Glutamatergic neuron (in vitro differentiated cells): ENCODE data around the gene ADGRF1. TPM values are rescaled to one million over a fixed set of nuclear protein-coding genes. Genes with fewer than 3 reads are reported as not detected.

ENCODE experiments used
- DNase-seq: peaks from one replicate; pipeline ENCODE4 v3.0.0; 2022
- H3K27ac Mint-ChIP-seq: one replicate; pipeline ENCODE4 v1.8.0; 2020; ENCODE audit warnings: mild to moderate bottlenecking, mixed read lengths, inconsistent platforms; ENCODE audit not compliant: unreplicated experiment
- H3K27me3 Mint-ChIP-seq: one replicate; pipeline ENCODE4 v1.8.0; 2020; ENCODE audit warnings: mild to moderate bottlenecking, moderate library complexity, mixed read lengths, inconsistent platforms; ENCODE audit not compliant: unreplicated experiment
- H3K36me3 Mint-ChIP-seq: one replicate; pipeline ENCODE4 v1.8.0; 2020; ENCODE audit warnings: mild to moderate bottlenecking, mixed read lengths, inconsistent platforms; ENCODE audit not compliant: unreplicated experiment
- H3K4me1 Mint-ChIP-seq: one replicate; pipeline ENCODE4 v1.8.0; 2020; ENCODE audit warnings: mild to moderate bottlenecking, low read depth, mixed read lengths, inconsistent platforms; ENCODE audit not compliant: unreplicated experiment
- H3K4me3 Mint-ChIP-seq: one replicate; pipeline ENCODE4 v1.8.0; 2020; ENCODE audit warnings: mild to moderate bottlenecking, mixed read lengths, inconsistent platforms; ENCODE audit not compliant: unreplicated experiment
- H3K9me3 Mint-ChIP-seq: one replicate; pipeline ENCODE4 v1.8.0; 2020; ENCODE audit warnings: mild to moderate bottlenecking, moderate library complexity, mixed read lengths, inconsistent platforms; ENCODE audit not compliant: unreplicated experiment
- CTCF ChIP-seq: fragments of 200-600 bp; sonication (generic); IDR thresholded peaks from one replicate; pipeline ENCODE4 v1.5.0; 2021; ENCODE audit not compliant: partially characterized antibody, unreplicated experiment
- total RNA-seq: library from RNA; stranded (reverse); fragmentation: NEBNext Ultra II Directional; extraction: Animal tissue kit (Norgen Biotek cat#: 25700); gene quantifications from one replicate; pipeline ENCODE4 v1.2.1, GENCODE V29; 2021; ENCODE audit not compliant: unreplicated experiment

ADGRF1 gene
- total RNA-seq, 1 donor from 2014 or later = not detected

GRCh38 chr6:47070461-47070860, 28.3 kb upstream of the ADGRF1 start:
- H3K27me3 Mint-ChIP-seq = no peaks in the 10 kb centered on the region
- no peaks in the 10 kb centered on the region for H3K36me3 Mint-ChIP-seq
- no peaks in the 10 kb centered on the region for H3K4me1 Mint-ChIP-seq
- H3K9me3 Mint-ChIP-seq = peaks cover 2% of the 10 kb centered on the region
- H3K4me3 Mint-ChIP-seq = no peak overlapping the region
- H3K27ac Mint-ChIP-seq = no peak overlapping the region
- no peak for DNase-seq
- no peak for TF ChIP-seq CTCF

- TF ChIP-seq CTCF = no peak
- H3K4me3 Mint-ChIP-seq = no peak overlapping the region
- no peaks in the 10 kb centered on the region for H3K36me3 Mint-ChIP-seq
- H3K9me3 Mint-ChIP-seq = no peaks in the 10 kb centered on the region
- no peak overlapping the region for H3K27ac Mint-ChIP-seq
- H3K27me3 Mint-ChIP-seq = no peaks in the 10 kb centered on the region
- H3K4me1 Mint-ChIP-seq = no peaks in the 10 kb centered on the region
- DNase-seq = no peak
Observed at GRCh38 chr6:47069156-47069555, 27.0 kb upstream of the ADGRF1 start.

DNA sequence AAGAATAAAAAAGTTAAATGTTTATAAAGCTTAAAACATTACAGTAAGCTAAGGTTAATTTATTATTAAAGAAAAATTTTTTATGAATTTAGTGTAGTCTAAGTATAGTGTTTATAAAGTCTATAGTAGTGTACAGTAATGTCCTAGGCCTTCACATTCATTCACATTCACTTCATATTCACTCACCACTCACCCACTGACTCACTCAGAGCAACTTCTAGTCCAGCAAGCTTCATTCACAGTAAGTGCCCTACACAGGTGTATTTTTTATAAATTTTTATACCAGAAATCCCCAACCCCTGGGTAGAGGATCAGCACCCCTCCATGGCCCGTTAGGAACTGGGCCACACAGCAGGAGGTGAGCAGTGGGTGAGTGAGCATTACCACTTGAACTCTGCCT, 24.3 kb upstream of the ADGRF1 start:
- Mint-ChIP-seq H3K36me3 (no peaks in the 10 kb centered on the region), H3K27ac (no peak overlapping the region), H3K27me3 (peaks cover 2% of the 10 kb centered on the region), H3K4me1 (no peaks in the 10 kb centered on the region), H3K4me3 (no peak overlapping the region), H3K9me3 (no peaks in the 10 kb centered on the region)
- DNase-seq = no peak
- no peak for TF ChIP-seq CTCF

- DNase-seq = no peak
- H3K4me3 Mint-ChIP-seq = no peak overlapping the region
- no peaks in the 10 kb centered on the region for H3K36me3 Mint-ChIP-seq
- no peaks in the 10 kb centered on the region for H3K4me1 Mint-ChIP-seq
- no peak overlapping the region for H3K27ac Mint-ChIP-seq
- no peak for TF ChIP-seq CTCF
- no peaks in the 10 kb centered on the region for H3K9me3 Mint-ChIP-seq
- H3K27me3 Mint-ChIP-seq = peaks cover 2% of the 10 kb centered on the region
Observed at GRCh38 chr6:47064274-47064673, 22.1 kb upstream of the ADGRF1 start.

DNA sequence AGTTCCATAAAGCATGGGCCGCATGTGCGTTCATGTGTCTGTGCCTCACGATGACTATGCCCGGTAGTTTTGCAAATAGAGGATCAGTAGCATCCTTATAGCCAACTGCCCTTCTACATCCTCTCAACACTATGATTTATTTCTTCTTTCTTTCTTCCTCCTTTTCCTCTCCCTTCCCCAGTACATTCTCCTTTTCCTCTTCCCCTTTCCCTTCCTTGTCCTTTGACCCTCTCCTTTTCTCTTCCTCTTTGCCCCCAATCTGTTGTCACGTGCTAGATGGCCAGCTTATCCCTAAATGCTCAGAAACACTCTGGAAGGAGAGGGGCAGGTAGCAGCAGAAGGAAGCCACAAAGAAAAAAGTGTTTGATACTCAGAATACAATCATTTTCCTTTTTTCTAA, 20.2 kb upstream of the ADGRF1 start:
- Mint-ChIP-seq H3K27me3 (peaks cover 2% of the 10 kb centered on the region), H3K9me3 (no peaks in the 10 kb centered on the region), H3K4me1 (no peaks in the 10 kb centered on the region), H3K4me3 (no peak overlapping the region), H3K36me3 (no peaks in the 10 kb centered on the region), H3K27ac (no peak overlapping the region)
- no peak for TF ChIP-seq CTCF
- DNase-seq = no peak
